GM12878 (cell line): ENCODE data around the gene RFLNA. TPM values are rescaled to one million over a fixed set of nuclear protein-coding genes. Genes with fewer than 3 reads are reported as not detected.

Experiments used
- ATAC-seq: fragments of 200-7000 bp; cut with Tn5 transposase; 3 replicates; pipeline ENCODE4 v1.9.1; 2020; ENCODE audit warnings: mild to moderate bottlenecking, moderate library complexity
- BruUV-seq: library from RNA; stranded (reverse); fragments of 400-500 nt; replicated peaks from 2 replicates; lab custom pipeline; 2021; lab: Mats Ljungman, UMichigan
- CTCF ChIA-PET: fragments of 300-600 bp; sonication (Branson Sonifier 250); formaldehyde crosslinking; extraction: SDS; loops from one replicate; lab custom pipeline; 2021; ENCODE audit warnings: inconsistent platforms; lab: Yijun Ruan, JAX
- POLR2A ChIA-PET: fragments of 350-600 bp; formaldehyde crosslinking; extraction: SDS; loops from one replicate; lab custom pipeline; 2021; ENCODE audit warnings: inconsistent platforms; lab: Charles Lee
- RAD21 ChIA-PET: fragments of 300-600 bp; sonication (Branson Sonifier 250); formaldehyde crosslinking; loops from one replicate; lab custom pipeline; 2023; ENCODE audit warnings: antibody characterized with exemption; ENCODE audit not compliant: unreplicated experiment; lab: Charles Lee
- SMC1A ChIA-PET: fragments of 300-600 bp; sonication (Branson Sonifier 250); formaldehyde crosslinking; loops from one replicate; lab custom pipeline; 2023; ENCODE audit not compliant: unreplicated experiment, uncharacterized antibody; lab: Charles Lee
- DNase-seq: peaks from one replicate; pipeline ENCODE4 v3.0.0-alpha.2; 2011; ENCODE audit warnings: low read depth, low spot score
- FAIRE-seq: peaks from 3 replicates; lab custom pipeline; 2011; peaks lifted over from hg19 to GRCh38; lab: Jason Lieb, UNC
- H2AFZ ChIP-seq: 2 replicates; pipeline ENCODE4 v1.6.0; 2011; ENCODE audit warnings: low read depth, low read length, control low read depth; ENCODE audit not compliant: control insufficient read depth
- H3K27ac ChIP-seq: 2 replicates; pipeline ENCODE4 v1.5.1; 2011; ENCODE audit warnings: control low read depth; ENCODE audit not compliant: control insufficient read depth, insufficient read depth
- H3K27me3 ChIP-seq, 2 experiments: replicated peaks in 1 of 2; 2 replicates each; pipeline versions ENCODE4 v1.6.0 to v1.6.1; 2011; ENCODE audit warnings: low read length in 1 of 2; ENCODE audit not compliant: control insufficient read depth in 2 of 2, insufficient read depth in 2 of 2
- H3K36me3 ChIP-seq, 2 experiments: 2 replicates each; pipeline ENCODE4 v1.5.1; 2011; ENCODE audit warnings: low read length in 1 of 2; ENCODE audit not compliant: control insufficient read depth in 2 of 2, insufficient read depth in 2 of 2
- H3K4me1 ChIP-seq: 2 replicates; pipeline ENCODE4 v1.6.1; 2011; ENCODE audit warnings: mild to moderate bottlenecking, low read length, moderate library complexity, mixed read lengths; ENCODE audit not compliant: control insufficient read depth, insufficient read depth
- H3K4me2 ChIP-seq: 2 replicates; pipeline ENCODE4 v1.6.0; 2011; ENCODE audit warnings: control low read depth; ENCODE audit not compliant: control insufficient read depth, insufficient read depth
- H3K4me3 ChIP-seq: fragments of 200-600 bp; sonication (generic); 2 replicates; pipeline ENCODE4 v1.5.1; 2016
- H3K79me2 ChIP-seq: 2 replicates; pipeline ENCODE4 v1.6.0; 2011; ENCODE audit warnings: low read length; ENCODE audit not compliant: control insufficient read depth, insufficient read depth
- H3K9ac ChIP-seq: 2 replicates; pipeline ENCODE4 v1.8.0; 2011; ENCODE audit warnings: low read length, control low read depth, mixed read lengths; ENCODE audit not compliant: control insufficient read depth, insufficient read depth
- H3K9me3 ChIP-seq: replicated peaks from 3 replicates; pipeline ENCODE4 v1.5.1; 2011; ENCODE audit warnings: mild to moderate bottlenecking, low read length; ENCODE audit not compliant: control insufficient read depth, insufficient read depth
- H4K20me1 ChIP-seq: 2 replicates; pipeline ENCODE4 v1.6.0; 2011; ENCODE audit not compliant: control insufficient read depth, insufficient read depth
- CTCF ChIP-seq, 3 experiments: IDR thresholded peaks in 2 of 3; conservative IDR thresholded peaks in 1 of 3; 2 replicates each; pipeline ENCODE4 v1.5.1; 2011; ENCODE audit warnings: low read depth in 3 of 3, low read length in 3 of 3, mild to moderate bottlenecking in 3 of 3, control low read depth in 2 of 3, moderate library complexity in 2 of 3, inconsistent platforms in 1 of 3, mixed read lengths in 1 of 3; ENCODE audit not compliant: control insufficient read depth in 2 of 3, insufficient read depth in 1 of 3; ENCODE audit errors: extremely low read depth in 1 of 3
- ESRRA ChIP-seq: IDR thresholded peaks from 2 replicates; pipeline ENCODE4 v1.6.1; 2012; ENCODE audit warnings: mild to moderate bottlenecking, low read length, improper control_type of control experiment
- IKZF1 ChIP-seq: fragments of 450-650 bp; conservative IDR thresholded peaks from 2 replicates; pipeline ENCODE4 v1.6.1; 2017; ENCODE audit warnings: antibody characterized with exemption, mild to moderate bottlenecking
- NR2F1 ChIP-seq: fragments of 450-650 bp; conservative IDR thresholded peaks from 2 replicates; pipeline ENCODE4 v1.6.1; 2017; ENCODE audit warnings: mild to moderate bottlenecking
- SMAD5 ChIP-seq: IDR thresholded peaks from 2 replicates; pipeline ENCODE4 v1.6.1; 2016; ENCODE audit warnings: antibody characterized with exemption, low read depth
- STAT1 ChIP-seq: fragments of 450-650 bp; conservative IDR thresholded peaks from 2 replicates; pipeline ENCODE4 v1.6.1; 2014; ENCODE audit warnings: antibody characterized with exemption, mild to moderate bottlenecking
- WRNIP1 ChIP-seq: IDR thresholded peaks from 2 replicates; pipeline ENCODE4 v1.6.1; 2011; ENCODE audit warnings: low read depth, low read length, improper control_type of control experiment, borderline replicate concordance
- ZNF207 ChIP-seq: fragments of 450-650 bp; IDR thresholded peaks from 2 replicates; pipeline ENCODE4 v1.6.1; 2014; ENCODE audit warnings: antibody characterized with exemption, mild to moderate bottlenecking, borderline replicate concordance
- ZNF274 ChIP-seq: IDR thresholded peaks from one replicate; pipeline ENCODE4 v1.8.0; 2011; ENCODE audit not compliant: insufficient read length, insufficient read depth
- WGBS: methylation state at CpG from one replicate; pipeline ENCODE4 v1.1.6; 2016; ENCODE audit warnings: low lambda C conversion rate; ENCODE audit not compliant: insufficient replicate concordance, insufficient coverage; ENCODE audit errors: missing lambda C conversion rate; 5-methylcytosine and 5-hydroxymethylcytosine counted together
- in situ Hi-C: fragments of 300-500 bp; cut with MboI; formaldehyde crosslinking; loops from 9 replicates; pipeline ENCODE4 v1.14.3; 2018; ENCODE audit warnings: mixed read lengths
- intact Hi-C: fragments of 100-400 bp; cut with micrococcal nuclease; formaldehyde crosslinking; loops from one replicate; pipeline ENCODE4 v1.14.2; 2022; ENCODE audit not compliant: unreplicated experiment
- polyA plus RNA-seq, 11 experiments: library from polyadenylated mRNA; depleted of rRNA in 4 of 11; unstranded in 6 of 11; stranded (reverse) in 5 of 11; fragments of >200 nt; fragmentation: Nextera tagmentation in 4 of 11; fragmentation: Illumina TruSeq in 1 of 11; extraction: Ambion mirVana in 4 of 11; extraction: Trizol in 1 of 11; gene quantifications; 1 replicate in 1 of 11; 2 replicates in 10 of 11; pipeline versions ENCODE4 v1.2.1 to v1.2.3, GENCODE V29; 2011 to 2016; ENCODE audit warnings: inconsistent platforms in 2 of 11, missing spikeins in 2 of 11, low read depth in 1 of 11
- total RNA-seq, 4 experiments: library from RNA; depleted of rRNA in 3 of 4; stranded (reverse); fragments of >200 nt in 3 of 4; fragmentation: Illumina TruSeq in 1 of 4; extraction: Trizol in 1 of 4; gene quantifications; 2 replicates each; pipeline versions ENCODE4 v1.2.1 to v1.2.3, GENCODE V29; 2013 to 2021

RFLNA gene
- total and polyA plus RNA-seq, 10 of the 15 experiments (the other 5 are each of a cell fraction or from before 2014, with no cell fraction given) = 0.08 TPM; not detected in 9

- CTCF ChIA-PET = no interaction called here
- SMC1A ChIA-PET = interaction anchor here (0.7 kb wide), 1 partner anchor 13 kb away, joined by 3 read pairs; no protein-coding TSS in a partner anchor
- BruUV-seq = no TSS peak
- TF ChIP-seq STAT1 (no peak), SMAD5 (no peak), ZNF207 (no peak), NR2F1 (no peak), IKZF1 (no peak), WRNIP1 (no peak), ESRRA (no peak), CTCF (IDR thresholded peaks at IDR 0.05 in 2 of 3, conservative IDR thresholded peaks at IDR 0.05 in 1 of 3; ENCODE audit: control insufficient read depth in 2 of 3, extremely low read depth in 1 of 3, insufficient read depth in 1 of 3, low read depth in 3 of 3, low read length in 3 of 3) (no peak), ZNF274 (no peak)
- Histone ChIP-seq H3K4me3 (no peak overlapping the region), H3K79me2 (no peaks in the 10 kb centered on the region), H3K27me3 (no peaks in the 10 kb centered on the region; a peak in 2 of 4 replicates), H3K27ac (no peak overlapping the region), H3K9ac (no peak overlapping the region), H2AFZ (no peak overlapping the region), H4K20me1 (no peaks in the 10 kb centered on the region), H3K36me3 (no peaks in the 10 kb centered on the region), H3K4me1 (no peaks in the 10 kb centered on the region), H3K9me3 (no peaks in the 10 kb centered on the region; the same call in 2 of the 3 replicates), H3K4me2 (no peak overlapping the region)
- no peak for ATAC-seq
- FAIRE-seq = no peak
- intact Hi-C loops (no loop called here), in situ Hi-C loops (no loop called here)
- RAD21 ChIA-PET = no interaction called here
- POLR2A ChIA-PET = interaction anchor here (0.7 kb wide), 1 partner anchor 381 kb away, joined by 7 read pairs; no protein-coding TSS in a partner anchor
- WGBS = 51% methylated on average over 8 of the region's 8 CpGs
- DNase-seq = no peak
Observed at GRCh38 chr12:124286414-124286813, 8.5 kb upstream of the RFLNA start.
